ENCODE data around the gene DNAH14. TPM values are rescaled to one million over a fixed set of nuclear protein-coding genes. Genes with fewer than 3 reads are reported as not detected.
"Not testable (repeated sequence)": the region's sequence is repeated elsewhere in the genome, so short reads cannot be mapped to it uniquely, and the experiment has no call there.

DNAH14 gene
- polyA plus RNA-seq, 4 donors, result 15.2 to 21.3 (median 17.4) TPM

DNA sequence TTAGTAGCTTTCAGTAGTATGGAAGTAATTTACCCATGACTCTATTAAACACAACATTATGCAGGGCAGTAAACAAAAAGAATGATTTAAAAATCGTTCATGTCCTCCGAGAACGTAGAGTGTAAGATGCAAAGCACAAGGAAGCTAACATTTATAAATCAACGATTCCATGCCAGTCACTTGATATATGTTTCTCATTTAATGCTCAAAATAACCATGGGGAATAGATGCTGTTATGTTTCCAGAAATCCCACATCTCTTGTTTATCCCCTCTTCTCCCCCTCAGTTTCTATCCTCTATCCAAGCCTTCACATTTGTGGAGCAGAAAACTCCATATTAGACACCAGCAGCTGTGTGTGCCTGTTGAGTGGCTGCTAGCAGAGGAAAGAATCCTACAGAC is 445.5 kb downstream of the DNAH14 start:
- no peak for DNase-seq (ENCODE audit: low read depth in 4 of 4, low spot score in 3 of 4)

DNA sequence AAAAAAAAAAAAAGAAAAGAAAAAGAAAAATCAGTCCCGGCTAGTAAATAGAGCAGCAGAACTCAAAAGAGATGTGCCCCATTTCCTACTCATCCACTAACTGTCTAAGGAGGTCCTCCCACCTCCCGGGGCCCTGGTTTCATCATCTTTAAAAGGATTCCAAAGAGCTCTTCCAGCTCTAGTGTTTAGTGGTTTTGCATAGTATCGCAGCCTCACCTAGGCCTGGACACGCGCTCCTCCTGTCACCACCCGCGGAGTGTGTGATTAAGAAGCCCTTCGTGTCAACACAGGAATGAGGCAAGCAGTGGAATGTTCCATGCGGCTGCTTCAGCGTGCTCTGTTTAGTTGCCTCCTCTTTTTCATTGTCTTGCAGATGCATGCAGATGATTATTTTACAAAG is 449.4 kb downstream of the DNAH14 start:
- DNase-seq (ENCODE audit: low read depth in 4 of 4, low spot score in 3 of 4), result no peak

GRCh38 chr1:225380691-225381090 is 451.2 kb downstream of the DNAH14 start:
- no peak for DNase-seq (ENCODE audit: low read depth in 4 of 4, low spot score in 3 of 4)

DNA sequence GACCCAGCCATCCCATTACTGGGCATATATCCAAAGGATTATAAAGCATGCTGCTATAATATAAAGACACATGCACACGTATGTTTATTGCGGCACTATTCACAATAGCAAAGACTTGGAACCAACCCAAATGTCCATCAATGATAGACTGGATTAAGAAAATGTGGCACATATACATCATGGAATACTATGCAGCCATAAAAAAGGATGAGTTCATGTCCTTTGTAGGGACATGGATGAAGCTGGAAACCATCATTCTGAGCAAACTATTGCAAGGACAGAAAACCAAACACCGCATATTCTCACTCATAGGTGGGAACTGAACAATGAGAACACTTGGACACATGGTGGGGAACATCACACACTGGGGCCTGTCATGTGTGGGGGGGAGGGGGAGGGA is 457.4 kb downstream of the DNAH14 start:
- not testable (repeated sequence) for DNase-seq (ENCODE audit: low read depth in 4 of 4, low spot score in 3 of 4)

GRCh38 chr1:225388372-225388771 is 458.9 kb downstream of the DNAH14 start:
- no peak for DNase-seq (ENCODE audit: low read depth in 4 of 4, low spot score in 3 of 4)

DNA sequence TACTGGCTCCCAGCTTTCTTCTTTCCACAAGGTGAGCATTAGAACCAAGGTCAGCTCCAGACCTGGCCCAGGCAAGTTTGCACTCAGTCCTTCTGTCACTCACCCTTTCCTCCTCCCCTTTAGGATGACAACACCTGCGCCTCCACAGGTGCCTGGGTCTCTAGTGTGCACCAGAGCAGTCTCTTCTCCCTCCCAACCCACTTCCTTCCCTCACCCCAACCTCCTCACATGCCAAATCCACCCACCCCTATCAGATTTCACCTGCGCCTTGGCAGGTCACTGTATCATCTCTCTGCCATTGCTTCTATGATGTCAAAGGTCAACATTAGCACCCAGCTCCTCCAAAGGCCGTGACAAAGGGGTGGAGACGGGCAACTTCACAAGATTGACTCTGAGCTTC is 460.4 kb downstream of the DNAH14 start:
- DNase-seq (ENCODE audit: low read depth in 4 of 4, low spot score in 3 of 4), result no peak

- no peak for DNase-seq (ENCODE audit: low read depth in 4 of 4, low spot score in 3 of 4)
Measured at GRCh38 chr1:225396357-225396756, 466.9 kb downstream of the DNAH14 start.

DNA sequence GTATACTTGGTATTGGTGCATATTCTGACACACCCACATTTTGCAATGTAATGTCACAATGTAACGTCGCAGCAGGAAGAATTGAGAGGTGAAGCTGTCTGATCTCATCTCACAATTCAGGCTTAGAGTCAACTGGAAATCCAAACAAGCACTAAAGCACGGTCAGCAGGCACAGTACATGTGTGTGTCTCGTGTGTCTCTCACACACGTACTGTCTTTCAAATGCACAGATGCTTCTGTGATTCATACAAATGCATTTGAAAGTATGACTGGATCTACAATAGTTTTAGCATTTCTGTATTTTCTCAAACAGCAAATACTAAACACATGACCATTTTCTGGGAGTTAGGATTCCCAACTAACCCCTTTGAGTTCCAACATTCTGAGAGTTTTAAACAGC is 471.5 kb downstream of the DNAH14 start:
- no peak for DNase-seq (ENCODE audit: low read depth in 4 of 4, low spot score in 3 of 4)

DNA sequence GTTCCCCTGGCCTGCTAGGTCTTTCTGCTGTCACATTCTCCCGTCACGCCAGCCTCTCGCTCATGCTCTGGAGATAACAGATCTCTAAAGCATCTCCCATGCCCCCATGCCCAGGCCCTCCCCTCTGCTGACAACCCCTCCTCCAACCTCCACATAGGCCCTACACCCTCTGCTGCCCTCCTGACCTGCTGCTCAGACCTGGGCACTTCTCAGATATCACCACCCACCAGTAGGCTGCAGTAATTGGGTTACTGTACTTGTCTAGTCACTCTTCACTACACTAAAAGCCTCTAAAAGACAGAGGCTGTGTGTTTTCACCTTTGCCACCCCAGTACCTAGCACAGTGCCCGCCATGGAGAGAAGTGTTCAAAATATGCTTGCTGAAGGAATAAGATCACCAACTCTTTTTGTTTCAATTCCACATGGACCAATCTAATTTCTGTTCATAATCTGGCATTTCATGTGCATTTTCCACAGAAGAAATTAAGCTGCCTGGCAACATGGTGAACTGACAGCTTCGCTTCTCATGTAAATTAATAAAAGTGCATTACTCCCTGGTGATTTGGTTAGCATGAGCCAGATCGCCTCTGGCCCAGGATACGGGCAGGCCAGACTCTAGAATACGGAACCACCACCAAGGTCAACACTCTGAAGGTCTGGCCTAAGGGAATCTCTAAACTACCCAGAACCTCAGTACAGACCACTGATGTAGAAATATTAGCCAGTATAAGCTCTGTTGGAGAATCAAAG is 477.7 kb downstream of the DNAH14 start:
- no peak for DNase-seq (ENCODE audit: low read depth in 4 of 4, low spot score in 3 of 4)

- no peak for DNase-seq (ENCODE audit: low read depth in 4 of 4, low spot score in 3 of 4)
Measured at GRCh38 chr1:225407755-225408154, 478.3 kb downstream of the DNAH14 start.

DNA sequence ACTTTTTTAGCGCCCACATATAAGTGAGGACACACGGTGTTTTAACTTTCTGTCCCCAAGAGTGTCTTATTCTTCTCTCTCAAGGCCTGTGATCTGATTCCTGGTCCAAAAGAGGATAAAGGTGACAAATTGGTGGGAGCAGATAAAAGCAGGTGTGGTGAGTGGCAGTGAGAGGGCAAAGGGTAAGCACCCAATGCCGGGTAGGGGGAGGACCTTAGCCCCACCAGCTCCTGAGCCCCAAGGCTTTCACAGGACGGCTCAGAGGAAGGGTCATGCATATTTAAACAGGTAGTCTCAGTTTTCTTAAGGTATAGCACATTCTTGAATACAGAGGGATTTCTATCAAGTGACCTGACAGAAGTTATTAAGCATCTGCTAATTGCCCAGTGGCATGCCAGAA is 478.8 kb downstream of the DNAH14 start:
- DNase-seq (ENCODE audit: low read depth in 4 of 4, low spot score in 3 of 4), result no peak

DNA sequence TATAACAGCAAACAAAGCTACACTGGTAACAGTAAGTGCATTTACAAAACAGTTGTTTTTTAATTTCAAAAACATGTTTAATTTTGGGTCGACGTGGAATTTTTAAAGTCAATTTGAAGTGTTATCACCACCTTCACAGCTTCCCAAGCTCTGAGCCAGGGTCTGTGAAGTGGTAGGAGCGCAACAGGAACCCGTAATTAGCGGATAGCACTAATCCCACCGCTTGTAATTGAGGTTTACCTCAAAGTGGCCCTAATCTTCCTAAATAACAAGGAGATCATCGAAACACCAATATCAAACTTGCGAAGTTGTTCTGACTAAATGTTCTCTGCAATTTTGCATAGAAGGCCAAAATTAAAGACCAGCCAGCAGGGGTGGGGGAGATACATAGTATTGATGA is 479.6 kb downstream of the DNAH14 start:
- DNase-seq (ENCODE audit: low read depth in 4 of 4, low spot score in 3 of 4), result no peak

- DNase-seq (ENCODE audit: low read depth in 4 of 4, low spot score in 3 of 4), result no peak
Measured at GRCh38 chr1:225410036-225410435, 480.6 kb downstream of the DNAH14 start.

DNA sequence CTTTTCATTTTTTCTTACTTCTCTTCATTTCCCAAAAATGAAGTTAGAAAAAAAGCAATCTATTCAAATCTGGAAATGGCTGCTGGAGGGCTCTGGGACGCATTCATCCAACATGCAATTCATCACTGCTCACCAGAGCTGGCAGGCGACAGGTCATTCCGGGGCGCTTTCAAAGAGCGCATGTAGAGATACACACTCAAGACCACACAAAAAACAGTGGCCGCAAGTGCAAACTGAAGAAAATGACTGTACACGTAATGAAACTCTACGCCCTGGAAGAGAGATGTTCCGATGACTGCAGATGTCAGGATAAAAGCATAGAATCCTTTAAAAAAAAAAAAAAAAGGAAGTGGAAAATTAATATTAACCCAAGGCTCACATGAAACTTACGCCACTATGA is 482.8 kb downstream of the DNAH14 start:
- DNase-seq (ENCODE audit: low read depth in 4 of 4, low spot score in 3 of 4), result no peak

DNA sequence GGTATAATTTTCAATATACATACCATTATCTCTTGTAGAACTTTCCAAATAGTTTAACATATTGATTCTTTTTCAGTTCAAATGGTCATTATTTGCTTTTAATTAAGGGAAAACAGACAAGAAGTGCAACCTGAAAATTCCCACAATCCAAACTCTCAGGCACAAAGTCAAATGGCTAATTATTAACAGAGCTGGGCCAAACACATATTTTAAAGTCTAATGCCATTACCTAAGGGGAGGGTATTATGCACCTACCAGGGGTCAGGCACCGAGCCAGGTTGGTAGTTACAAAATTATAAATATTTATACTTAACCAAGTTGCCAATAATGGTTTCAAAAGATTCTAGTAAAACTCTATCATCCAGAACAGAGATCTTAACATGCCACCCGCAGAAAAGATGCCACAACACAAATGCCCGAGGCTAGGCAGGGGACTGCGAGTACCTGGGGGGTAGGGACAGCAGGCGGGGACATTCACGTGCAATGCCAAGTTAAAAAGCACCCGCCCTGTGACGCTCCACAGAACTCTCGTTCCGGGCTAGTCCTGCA is 483.4 kb downstream of the DNAH14 start:
- peak in 1 of 4 donors; percentile 32 for DNase-seq (ENCODE audit: low read depth in 4 of 4, low spot score in 3 of 4)

DNA sequence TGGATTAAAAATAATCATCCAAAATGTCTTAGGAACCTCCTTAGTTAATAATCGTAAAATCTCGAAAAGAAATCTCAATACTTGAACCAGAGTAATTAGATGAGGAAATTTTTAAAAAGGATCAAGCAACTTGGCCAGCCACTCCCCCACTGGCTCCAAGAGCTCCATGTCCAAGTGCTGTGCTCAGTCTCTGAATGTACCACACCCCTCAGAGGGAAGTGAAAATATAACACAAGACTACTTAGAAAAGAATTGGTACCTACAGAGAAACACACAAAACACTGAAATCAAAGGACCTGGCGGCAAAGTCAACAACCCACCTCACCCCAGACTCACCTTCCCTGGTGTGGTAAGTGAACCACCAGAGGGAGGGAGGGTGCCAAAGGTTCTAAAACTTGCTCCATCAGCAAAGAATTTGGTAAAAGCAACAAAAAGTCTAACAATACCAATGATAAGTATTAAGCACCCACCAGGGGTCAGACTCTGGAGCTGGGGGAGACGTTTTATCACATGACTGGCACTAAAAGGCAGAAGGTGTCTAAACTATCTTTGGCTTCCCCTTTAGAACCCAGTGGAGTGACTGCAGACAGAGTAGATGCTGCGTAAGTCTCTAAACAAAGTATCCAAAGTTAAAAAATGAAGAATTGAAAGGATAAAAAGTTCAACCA is 484.4 kb downstream of the DNAH14 start:
- no peak for DNase-seq (ENCODE audit: low read depth in 4 of 4, low spot score in 3 of 4)

DNA sequence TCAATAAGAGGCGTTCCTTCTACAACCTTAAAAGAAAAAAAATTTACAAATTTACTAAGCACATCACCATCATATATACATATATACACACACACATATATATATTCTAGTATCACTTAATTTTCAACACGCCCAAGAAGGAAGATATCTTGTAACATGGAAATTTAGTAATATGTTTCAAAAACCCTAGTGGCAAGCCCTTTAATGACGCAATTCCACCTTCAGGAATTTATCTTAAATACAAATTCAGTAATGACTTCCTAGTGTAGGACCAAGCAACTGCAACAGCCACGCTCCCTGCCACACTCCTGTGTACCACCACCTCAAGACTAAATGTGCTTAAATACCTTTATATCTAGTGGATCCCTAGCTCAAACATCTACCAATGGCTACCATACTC is 485.8 kb downstream of the DNAH14 start:
- no peak for DNase-seq (ENCODE audit: low read depth in 4 of 4, low spot score in 3 of 4)

GRCh38 chr1:225415967-225416745 is 486.7 kb downstream of the DNAH14 start:
- no peak for DNase-seq (ENCODE audit: low read depth in 4 of 4, low spot score in 3 of 4)

GRCh38 chr1:225418059-225418458 is 488.6 kb downstream of the DNAH14 start:
- no peak for DNase-seq (ENCODE audit: low read depth in 4 of 4, low spot score in 3 of 4)

GRCh38 chr1:225418598-225418997 is 489.1 kb downstream of the DNAH14 start:
- DNase-seq (ENCODE audit: low read depth in 4 of 4, low spot score in 3 of 4), result no peak

- no peak for DNase-seq (ENCODE audit: low read depth in 4 of 4, low spot score in 3 of 4)
Measured at GRCh38 chr1:225422031-225422605, 492.6 kb downstream of the DNAH14 start.

Data from left renal pelvis (tissue), 4 donors.